Panc1 (cell line): ENCODE results near the gene PCGF3.

ENCODE experiments used
- POLR2AphosphoS5 ChIP-seq: IDR thresholded peaks from 2 replicates; pipeline ENCODE4 v1.6.1; 2012; ENCODE audit warnings: mild to moderate bottlenecking, low read depth, low read length, moderate library complexity
- SIN3A ChIP-seq: IDR thresholded peaks from 2 replicates; pipeline ENCODE4 v1.6.1; 2012; ENCODE audit warnings: low read depth, mild to moderate bottlenecking, low read length, moderate library complexity, borderline replicate concordance; ENCODE audit not compliant: insufficient read depth

DNA sequence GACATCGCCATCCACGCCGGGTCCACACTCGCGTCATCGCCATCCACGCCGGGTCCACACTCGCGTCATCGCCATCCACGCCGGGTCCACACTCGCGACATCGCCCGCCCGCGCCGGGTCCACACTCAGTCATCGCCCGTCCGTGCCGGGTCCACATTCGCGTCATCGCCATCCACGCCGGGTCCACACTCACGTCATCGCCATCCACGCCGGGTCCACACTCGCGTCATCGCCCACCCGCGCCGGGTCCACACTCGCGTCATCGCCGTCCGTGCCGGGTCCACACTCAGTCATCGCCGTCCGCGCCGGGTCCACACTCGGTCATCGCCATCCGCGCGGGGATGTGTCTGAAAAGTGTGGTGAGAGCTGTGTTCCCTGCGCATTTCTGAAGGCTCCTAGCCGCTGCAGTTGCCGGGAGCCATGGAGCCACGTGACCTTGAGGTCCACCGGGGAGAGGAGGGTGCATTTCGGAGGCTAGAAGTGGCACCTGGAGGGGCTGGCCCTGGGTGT is 17.3 kb downstream of the PCGF3 start:
- no peak for TF ChIP-seq SIN3A
- TF ChIP-seq POLR2AphosphoS5 = no peak
